ENCODE results near the gene ADD1.

DNA sequence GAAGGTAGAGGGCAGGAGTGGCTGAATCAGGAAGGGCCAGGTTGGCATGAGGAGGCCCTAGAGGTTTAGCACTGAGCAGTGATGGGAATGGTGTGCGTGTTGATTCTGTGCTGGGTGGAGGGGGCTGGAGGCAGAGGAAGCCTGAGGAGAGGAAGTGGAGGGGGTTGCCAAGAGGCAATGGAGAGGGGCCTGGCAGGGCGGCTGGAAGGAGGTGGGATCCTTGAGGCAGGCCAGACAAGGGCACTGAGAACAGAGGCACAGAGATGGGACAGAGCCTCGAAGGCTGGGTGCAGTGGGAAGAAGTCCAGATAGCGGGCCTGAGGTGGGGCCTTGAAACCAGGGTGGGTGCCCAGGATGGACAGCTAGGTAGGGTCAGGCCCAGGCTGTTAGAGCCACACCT, 26.5 kb upstream of the ADD1 start:
- TF ChIP-seq, protein P1, sequence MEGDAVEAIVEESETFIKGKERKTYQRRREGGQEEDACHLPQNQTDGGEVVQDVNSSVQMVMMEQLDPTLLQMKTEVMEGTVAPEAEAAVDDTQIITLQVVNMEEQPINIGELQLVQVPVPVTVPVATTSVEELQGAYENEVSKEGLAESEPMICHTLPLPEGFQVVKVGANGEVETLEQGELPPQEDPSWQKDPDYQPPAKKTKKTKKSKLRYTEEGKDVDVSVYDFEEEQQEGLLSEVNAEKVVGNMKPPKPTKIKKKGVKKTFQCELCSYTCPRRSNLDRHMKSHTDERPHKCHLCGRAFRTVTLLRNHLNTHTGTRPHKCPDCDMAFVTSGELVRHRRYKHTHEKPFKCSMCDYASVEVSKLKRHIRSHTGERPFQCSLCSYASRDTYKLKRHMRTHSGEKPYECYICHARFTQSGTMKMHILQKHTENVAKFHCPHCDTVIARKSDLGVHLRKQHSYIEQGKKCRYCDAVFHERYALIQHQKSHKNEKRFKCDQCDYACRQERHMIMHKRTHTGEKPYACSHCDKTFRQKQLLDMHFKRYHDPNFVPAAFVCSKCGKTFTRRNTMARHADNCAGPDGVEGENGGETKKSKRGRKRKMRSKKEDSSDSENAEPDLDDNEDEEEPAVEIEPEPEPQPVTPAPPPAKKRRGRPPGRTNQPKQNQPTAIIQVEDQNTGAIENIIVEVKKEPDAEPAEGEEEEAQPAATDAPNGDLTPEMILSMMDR (IDR thresholded peaks at IDR 0.05), result no peak
- TF ChIP-seq EP300 (IDR thresholded peaks at IDR 0.05) (no peak), POLR2A (IDR thresholded peaks at IDR 0.05; ENCODE audit: low read depth) (no peak)
